ENCODE results near the gene ODAM. TPM values are rescaled to one million over a fixed set of nuclear protein-coding genes. Genes with fewer than 3 reads are reported as not detected.
"Not testable (repeated sequence)": the region's sequence is repeated elsewhere in the genome, so short reads cannot be mapped to it uniquely, and the experiment has no call there.

The ODAM gene, protein sequence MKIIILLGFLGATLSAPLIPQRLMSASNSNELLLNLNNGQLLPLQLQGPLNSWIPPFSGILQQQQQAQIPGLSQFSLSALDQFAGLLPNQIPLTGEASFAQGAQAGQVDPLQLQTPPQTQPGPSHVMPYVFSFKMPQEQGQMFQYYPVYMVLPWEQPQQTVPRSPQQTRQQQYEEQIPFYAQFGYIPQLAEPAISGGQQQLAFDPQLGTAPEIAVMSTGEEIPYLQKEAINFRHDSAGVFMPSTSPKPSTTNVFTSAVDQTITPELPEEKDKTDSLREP
- 1 to 10 TPM in 3 of 4 donors, under 1 TPM in 1; 0.76 to 2.1 (median 1.5) TPM for polyA plus RNA-seq (ENCODE audit: insufficient read length in 4 of 4)

DNA sequence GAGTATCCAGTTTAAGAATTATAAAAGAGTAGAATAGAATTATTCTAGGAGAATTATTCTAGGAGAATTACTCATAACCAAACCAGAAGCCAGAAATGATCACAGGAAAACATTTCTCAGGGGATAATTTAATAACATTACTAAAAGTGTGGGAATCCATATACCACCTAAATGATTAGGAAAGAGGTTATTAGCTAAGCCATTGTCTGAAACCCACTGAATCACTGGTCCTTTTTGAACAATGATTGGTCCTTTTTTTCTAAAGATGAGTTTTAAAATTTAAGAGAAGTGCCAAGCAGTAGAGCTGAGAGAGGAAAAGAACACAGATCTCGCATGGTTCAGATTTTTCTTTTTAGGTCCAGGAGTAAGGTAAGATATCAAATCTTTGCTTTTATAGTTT is at the start of gene ODAM:
Gene ODAM, plus strand, starts transcription at position 301 of the 400 bp plus-strand sequence. CDS start 819 bp downstream, outside the sequence.
- DNase-seq (ENCODE audit: low read depth in 4 of 4, low spot score in 2 of 4): no peak

DNA sequence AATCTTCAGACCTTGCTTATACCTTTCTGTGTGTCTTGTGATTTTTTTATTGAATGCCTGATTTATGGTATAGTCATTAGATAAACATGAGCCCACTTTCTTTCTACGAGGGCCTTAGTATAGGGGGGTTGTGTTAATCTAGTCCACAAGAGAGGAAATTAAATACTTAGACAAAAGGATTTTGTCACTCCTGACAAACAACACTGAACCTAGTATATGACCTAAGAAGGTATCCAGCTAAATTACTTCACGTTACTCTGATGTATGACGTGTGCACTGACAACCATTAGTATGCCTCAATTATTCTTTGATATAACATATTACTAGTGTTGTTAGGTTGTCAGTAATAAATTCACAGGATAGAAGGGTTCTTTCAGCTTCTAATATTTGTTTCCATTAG is 44.3 kb upstream of the ODAM start:
- DNase-seq (ENCODE audit: low read depth in 4 of 4, low spot score in 2 of 4): no peak

DNA sequence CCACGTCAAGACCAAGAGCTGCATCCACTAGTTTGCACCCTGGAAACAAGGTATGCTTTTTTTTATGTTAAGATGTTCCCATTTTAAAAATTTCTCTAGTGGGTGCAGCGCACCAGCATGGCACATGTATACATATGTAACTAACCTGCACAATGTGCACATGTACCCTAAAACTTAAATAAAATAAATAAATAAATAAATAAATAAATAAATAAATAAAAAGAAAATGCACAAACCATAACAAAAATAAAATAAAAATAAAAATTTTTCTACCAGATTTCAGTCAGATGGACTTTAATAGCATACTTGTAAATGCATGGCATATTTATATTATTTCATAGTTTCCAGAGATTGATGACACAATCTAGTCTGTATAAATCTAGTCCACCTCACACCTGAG is 43.4 kb upstream of the ODAM start:
- DNase-seq (ENCODE audit: low read depth in 4 of 4, low spot score in 2 of 4): no peak

DNA sequence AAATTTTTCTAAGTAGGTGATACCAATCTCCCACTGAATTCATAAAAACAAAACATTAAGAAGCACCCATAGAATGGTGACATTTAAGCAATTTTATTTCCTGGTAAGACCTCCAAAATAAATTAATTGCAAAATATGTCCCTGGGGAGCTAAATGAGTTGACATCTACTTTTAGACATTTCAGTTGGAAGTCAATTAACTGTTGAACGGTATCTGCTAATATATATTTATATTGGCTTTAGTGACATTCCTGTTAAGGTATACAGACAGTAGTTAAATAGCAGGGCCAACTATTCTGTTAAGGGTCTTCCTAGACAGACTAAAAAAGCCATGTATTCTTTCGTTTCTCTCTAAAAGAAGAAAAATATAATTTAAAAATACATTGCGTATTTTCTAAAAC is 41.6 kb upstream of the ODAM start, which contains the start of gene PRR27:
Gene PRR27, plus strand, starts transcription at position 301 of the 400 bp plus-strand sequence. CDS start 139 bp downstream, outside the sequence.
- DNase-seq (ENCODE audit: low read depth in 4 of 4, low spot score in 2 of 4): no peak

DNA sequence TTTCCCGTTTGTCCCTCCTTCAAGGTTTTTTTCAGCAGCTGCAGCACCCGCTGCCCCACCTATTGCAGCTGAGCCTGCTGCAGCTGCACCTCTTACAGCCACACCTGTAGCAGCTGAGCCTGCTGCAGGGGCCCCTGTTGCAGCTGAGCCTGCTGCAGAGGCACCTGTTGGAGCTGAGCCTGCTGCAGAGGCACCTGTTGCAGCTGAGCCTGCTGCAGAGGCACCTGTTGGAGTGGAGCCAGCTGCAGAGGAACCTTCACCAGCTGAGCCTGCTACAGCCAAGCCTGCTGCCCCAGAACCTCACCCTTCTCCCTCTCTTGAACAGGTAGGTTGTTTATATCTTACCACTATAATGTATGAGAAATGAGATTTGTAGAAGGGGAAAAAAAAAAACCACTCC is 36.9 kb upstream of the ODAM start:
- no peak for DNase-seq (ENCODE audit: low read depth in 4 of 4, low spot score in 2 of 4)

DNA sequence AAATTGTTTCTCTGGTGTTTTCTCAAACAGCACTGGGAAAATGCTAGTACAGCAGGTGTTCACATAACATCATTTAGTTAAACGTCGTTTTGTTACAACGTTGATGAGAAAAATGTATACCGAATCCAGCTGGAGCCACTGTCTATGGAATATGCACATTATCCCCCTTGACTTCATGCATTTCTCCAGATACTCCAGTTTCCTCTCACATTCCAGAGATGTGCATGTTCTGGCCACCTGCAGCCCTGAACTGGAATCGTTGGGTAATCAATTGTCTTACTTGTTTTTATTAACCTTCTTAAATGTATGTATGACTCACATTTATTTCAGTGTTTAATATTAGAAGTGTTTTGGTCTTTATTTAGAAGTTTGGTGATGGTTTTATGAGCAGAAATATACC is 18.4 kb upstream of the ODAM start:
- no peak for DNase-seq (ENCODE audit: low read depth in 4 of 4, low spot score in 2 of 4)

DNA sequence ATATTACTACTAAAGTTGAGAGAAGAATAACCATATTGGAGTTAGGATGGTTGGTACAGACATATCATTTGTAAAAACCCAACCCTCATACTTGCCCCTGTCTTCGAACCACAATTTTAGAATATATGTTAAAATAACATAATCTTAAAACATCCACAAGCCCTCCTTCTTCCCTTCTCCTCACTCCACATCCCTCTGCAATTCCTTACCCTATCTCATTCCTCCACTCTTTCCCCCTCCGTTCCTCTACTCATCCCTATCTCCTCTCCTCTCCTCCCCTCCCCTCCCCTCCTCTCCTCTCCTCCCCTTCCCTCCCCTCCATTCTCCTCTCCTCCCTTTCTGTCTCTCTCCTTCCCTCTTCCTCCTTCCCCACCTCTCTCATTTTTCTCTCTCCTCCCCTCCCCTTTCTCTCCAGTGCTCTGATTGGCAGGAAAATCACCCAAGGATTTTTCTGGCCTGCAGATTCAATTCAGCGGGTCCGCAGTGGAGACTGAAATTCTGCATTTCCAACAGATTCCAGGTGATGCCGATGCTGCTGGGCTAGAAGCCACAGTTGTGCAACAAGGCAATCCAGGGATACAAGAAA is 17.4 kb upstream of the ODAM start:
- no peak for DNase-seq (ENCODE audit: low read depth in 4 of 4, low spot score in 2 of 4)

DNA sequence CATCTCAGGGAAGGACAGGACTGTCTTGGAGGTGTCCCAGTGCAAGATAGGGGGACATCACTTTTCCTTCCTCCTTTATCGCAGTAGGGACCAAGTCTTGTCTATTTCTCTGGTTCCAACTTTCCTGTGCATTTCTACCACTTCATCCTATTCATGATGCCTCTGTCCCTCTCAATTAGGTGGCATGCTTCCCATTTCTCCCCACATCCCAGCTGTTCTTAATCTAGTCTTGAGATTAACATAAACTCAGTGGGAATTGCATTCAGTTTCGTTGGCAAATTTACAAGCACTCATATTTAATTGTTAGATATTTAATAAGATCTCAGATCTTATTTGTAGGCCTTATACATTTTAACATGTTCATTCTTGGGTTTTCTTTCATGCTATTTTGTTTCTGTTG is 15.7 kb upstream of the ODAM start:
- DNase-seq (ENCODE audit: low read depth in 4 of 4, low spot score in 2 of 4): no peak

DNA sequence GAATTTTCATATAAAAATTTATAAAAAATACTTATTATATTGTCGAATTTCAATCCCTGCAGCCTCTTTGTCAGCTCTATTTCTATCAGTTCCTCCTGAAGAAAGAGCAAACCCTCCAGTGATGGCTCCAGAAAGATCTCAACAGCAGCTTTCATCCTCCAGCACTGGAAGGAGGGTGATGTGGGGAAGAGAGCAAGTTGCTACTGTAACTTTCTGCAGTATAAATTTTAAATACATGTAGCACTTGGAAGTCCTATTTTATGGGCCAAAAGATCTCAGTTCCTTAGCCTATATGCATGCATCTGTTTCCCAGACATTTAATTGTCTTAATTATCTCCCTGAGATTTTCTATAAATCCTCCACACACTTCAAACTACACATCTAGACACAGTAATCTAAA is 13.7 kb upstream of the ODAM start:
- no peak for DNase-seq (ENCODE audit: low read depth in 4 of 4, low spot score in 2 of 4)

DNA sequence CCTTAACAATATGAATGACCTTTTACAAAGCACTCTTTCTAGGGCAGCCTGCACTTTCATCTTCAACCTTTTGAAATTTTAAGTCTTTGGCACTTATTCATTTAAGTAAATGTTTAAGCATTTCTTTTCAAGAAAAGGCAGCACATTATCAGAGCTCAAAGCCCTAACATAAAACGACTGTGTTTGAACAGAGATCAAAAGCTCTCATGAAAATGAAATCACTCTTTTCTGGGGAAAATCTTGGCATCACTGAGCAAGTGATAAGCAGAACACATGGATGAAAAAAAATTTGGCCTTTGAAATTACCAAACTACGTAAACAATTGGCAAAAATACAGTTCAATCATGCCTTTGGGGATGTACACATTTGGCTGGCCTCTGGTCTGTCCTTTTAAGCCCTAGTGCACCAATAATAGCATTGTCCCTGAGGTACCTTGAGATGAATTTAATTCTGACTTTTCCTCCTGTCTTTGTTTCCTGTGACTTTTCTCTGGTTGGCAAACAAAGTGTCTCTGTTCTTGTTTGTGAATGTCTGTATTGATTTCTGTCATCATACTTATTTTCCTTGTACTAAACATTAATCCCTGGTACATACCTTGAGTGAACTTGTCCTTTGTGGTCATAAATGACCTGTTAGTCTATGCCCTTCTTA is 12.9 kb upstream of the ODAM start:
- no peak for DNase-seq (ENCODE audit: low read depth in 4 of 4, low spot score in 2 of 4)

DNA sequence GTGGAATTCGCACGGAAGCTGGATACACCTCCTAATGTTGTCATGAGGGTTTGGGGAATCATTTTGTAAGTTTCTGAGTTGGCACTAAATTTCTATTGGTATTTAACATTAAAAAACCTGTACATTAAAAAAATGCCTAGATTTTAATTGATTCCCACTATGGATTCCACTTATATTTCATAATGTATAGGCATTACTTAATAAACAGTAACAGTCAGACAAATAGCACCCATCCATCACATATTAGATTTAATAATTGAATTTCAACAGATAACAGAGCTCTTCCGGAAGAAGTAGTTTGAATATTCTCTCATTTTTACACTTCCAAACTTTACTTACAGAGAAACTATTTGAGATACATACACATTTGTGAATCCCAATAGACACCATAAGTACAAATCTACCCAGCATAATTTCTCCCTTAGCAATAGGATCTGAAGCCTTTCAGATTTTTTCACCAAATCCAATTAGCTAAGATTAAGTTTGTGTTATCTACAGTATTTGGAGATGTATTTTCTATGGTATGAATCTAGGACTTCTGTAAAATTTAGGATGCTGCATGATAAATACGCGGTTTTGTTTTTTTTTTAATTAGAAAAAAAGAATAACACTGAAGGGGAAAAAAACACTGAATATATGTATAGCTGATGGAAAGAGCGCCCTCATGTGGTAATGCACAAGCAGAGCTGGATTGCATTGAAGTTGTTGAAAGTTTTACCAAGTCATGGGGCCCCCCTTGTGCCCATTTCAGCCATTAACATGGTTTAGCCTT is 12.2 kb upstream of the ODAM start:
- DNase-seq (ENCODE audit: low read depth in 4 of 4, low spot score in 2 of 4): no peak

DNA sequence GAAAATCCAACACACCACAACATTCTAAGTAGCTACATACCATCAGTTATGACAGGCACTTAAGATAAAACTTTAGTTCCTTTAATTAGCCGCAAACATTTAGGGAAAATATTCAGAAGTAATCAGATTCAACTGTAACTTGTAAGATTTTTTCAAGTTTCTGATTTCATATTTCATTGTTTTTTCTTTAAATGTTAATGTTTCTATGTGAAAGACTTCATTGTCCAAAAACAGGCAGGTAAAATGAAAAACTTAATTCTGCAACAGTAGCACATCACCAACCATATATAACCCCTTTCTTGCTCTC is 11.6 kb upstream of the ODAM start:
- no peak for DNase-seq (ENCODE audit: low read depth in 4 of 4, low spot score in 2 of 4)

DNA sequence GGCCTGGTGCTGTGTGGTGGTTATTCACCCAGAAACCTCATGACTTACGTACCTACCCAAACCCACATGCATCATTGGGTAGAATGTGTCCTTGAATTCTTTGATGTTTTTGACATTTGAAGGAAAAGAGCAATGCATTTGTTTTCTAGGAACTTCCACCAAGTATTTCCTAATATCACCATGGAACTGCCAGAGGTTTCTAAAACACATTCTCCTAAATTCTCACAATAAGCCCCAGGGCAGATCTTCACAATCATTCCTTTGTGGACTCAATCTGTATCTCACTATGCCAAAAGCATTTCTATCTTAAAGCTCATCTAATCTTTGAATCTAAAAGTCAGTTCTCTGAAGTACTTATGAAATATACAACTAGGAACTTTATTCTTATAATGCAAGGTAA is 8.3 kb upstream of the ODAM start:
- no peak for DNase-seq (ENCODE audit: low read depth in 4 of 4, low spot score in 2 of 4)

DNA sequence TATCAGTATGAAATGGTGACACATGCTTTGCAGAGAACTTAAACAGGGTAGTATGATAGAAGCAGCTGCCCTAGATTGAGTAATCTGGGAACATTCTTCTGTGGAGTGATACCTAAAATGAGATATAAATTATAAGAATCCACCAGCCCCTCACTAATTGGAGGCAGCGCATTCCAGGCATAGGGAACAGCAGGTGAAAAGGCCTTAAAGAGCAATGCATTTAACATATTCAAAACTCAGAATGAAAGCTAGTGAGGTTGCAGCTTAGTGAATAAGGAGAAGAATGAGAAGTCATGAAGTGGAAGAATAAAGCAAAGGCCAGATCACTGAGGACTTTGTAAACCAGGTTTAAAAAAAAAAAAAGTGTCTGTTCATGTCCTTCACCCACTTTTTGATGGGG is 4.9 kb upstream of the ODAM start:
- DNase-seq (ENCODE audit: low read depth in 4 of 4, low spot score in 2 of 4): no peak

DNA sequence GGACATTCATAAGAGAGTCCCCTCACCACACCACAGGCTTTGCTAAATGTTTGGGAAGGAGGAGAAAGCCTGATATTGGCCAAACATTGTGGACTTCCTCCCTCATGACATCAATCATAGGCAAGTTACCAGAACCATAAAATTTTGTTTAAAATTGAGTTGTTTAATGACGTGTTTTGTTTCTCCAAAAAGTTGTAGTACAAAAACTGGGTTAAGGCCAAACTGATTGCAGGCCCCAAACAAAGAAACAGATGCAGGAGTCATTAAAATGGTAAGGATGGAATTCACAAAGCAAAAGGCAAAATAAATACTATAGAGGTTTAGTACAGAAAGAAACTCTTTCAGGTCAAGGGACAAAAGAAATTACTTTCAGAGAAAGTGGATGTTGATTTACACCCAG is 3.9 kb upstream of the ODAM start:
- DNase-seq (ENCODE audit: low read depth in 4 of 4, low spot score in 2 of 4): no peak

DNA sequence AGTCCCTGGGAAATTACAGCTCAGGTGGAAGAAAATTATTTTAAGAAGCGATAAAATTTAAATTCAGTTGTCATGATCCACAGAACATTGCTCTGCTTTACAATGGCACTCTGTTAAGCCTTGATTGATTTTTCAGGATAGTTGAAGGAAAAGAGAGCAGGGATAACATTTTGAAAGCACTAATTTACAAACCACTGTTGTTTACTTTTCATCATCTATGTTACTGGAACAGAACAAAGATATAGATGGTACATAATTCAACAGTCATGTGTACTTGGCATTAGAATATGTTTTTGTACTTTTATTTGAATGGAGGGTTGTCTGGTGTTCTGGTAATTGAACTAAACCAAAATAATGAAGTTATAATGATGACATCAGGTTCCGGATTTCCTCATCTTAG is 2.6 kb upstream of the ODAM start:
- no peak for DNase-seq (ENCODE audit: low read depth in 4 of 4, low spot score in 2 of 4)

DNA sequence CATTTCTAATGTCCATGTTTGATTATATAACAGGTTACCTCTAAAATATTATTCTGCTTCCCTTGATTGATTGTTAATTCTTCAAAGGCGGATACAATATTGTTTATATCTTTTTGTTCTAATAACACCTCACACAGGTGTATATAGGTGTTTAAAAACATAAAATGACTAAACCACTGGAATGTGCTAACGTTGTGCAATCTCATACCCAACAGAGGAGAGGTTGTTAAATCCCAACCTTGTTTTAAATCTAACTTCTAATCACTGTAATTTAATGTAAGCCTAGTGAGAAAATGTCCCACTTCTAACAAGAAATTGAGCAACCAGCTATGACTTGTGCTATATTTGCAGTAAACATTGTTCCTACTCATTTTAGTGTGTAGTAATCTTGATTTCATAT is 1.3 kb downstream of the ODAM start:
- no peak for DNase-seq (ENCODE audit: low read depth in 4 of 4, low spot score in 2 of 4)

DNA sequence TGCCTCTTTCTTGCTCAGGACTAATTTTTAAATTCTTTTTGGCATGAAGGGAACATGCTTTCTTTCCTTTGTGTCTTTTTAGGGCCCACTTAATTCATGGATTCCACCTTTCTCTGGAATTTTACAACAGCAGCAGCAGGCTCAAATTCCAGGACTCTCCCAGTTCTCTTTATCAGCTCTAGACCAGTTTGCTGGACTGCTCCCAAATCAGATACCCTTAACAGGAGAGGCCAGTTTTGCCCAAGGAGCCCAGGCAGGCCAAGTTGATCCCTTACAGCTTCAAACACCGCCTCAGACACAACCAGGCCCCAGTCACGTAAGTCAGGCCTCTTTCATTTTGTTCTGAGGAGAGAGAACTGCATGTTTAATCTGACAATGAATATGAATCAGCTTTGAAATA is 2.3 kb downstream of the ODAM start:
- DNase-seq (ENCODE audit: low read depth in 4 of 4, low spot score in 2 of 4): no peak

DNA sequence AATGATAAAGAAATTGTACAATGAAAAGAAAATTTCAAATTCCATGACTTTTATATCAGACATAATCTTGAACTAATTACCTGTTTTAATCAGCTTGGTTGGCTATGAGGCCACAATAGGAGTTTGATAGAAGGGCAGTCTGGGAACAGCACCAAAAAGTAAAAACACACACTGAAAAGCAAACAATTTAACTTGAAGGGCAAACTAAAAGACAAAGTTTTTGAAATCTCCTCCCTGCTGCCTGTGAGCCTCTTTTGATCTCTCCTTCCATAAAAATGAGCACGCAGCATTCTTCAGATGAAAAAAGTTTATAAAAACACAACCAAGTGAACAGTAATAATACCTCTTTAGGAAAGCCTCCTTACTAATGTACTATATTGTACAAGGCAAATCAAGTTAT is 8.1 kb downstream of the ODAM start:
- DNase-seq (ENCODE audit: low read depth in 4 of 4, low spot score in 2 of 4): no peak

DNA sequence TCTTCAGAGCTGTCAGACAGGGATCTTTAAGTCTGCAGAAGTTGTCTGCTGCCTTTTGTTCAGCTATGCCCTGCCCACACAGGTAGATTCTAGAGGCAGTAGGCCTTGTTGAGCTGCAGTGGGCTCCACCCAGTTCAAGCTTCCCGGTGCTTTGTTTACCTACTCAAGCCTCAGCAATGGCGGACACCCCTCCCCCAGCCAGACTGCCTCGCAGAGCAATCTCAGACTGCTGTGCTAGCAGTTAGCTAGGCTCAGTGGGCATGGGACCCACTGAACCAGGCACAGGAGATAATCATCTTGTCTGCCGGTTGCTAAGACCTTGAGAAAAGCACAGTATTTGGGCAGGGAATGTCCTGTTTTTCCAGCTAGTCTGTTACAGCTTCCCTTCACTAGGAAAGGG is 17.2 kb downstream of the ODAM start:
- DNase-seq (ENCODE audit: low read depth in 4 of 4, low spot score in 2 of 4): not testable (repeated sequence)

DNA sequence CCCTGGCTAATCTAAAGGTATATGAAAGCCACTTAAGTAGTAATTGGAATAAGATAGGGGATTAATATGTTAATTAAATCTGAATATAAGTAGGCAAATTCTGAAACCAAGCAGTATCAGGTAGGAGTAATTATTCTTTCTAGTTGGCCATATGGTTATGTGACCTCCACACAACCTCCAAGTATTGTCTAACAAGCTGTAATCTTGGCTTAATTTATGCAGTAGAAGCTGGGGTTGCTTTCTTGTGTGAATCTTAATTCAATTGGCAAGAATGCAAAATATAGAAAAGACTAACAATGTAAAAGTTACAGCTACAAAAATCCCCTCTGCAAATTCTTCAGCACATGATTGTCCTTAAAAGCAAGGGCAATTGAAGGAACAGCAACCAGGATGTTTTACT is 20.6 kb downstream of the ODAM start:
- not testable (repeated sequence) for DNase-seq (ENCODE audit: low read depth in 4 of 4, low spot score in 2 of 4)
